ENCODE measurements around the gene MYH6.

GRCh38 chr14:23335623-23336022 lies 72.5 kb downstream of the MYH6 start:
- no peak for TF ChIP-seq CTCF (IDR thresholded peaks at IDR 0.05)
- no peak for TF ChIP-seq POLR2AphosphoS5 (IDR thresholded peaks at IDR 0.05; ENCODE audit: low read depth, low read length)
- no peak for TF ChIP-seq REST (IDR thresholded peaks at IDR 0.05; ENCODE audit: insufficient read depth in 1 of 2, low read depth in 2 of 2, low read length in 1 of 2)
- no peak for TF ChIP-seq SIN3A (IDR thresholded peaks at IDR 0.05; ENCODE audit: borderline replicate concordance, insufficient read depth, low read depth, low read length)
- no peak for TF ChIP-seq TCF7L2 (IDR thresholded peaks at IDR 0.05; ENCODE audit: low read depth, low read length)
